Neural cell (in vitro differentiated cells): ENCODE results near the gene RFTN1.

Source experiments
- CTCF ChIP-seq: fragments of 450-650 bp; IDR thresholded peaks from 2 replicates; pipeline ENCODE4 v1.5.1; 2014; ENCODE audit warnings: antibody characterized with exemption, mild to moderate bottlenecking, moderate library complexity; ENCODE audit not compliant: poor library complexity, severe bottlenecking
- EP300 ChIP-seq: fragments of 450-650 bp; conservative IDR thresholded peaks from 2 replicates; pipeline ENCODE4 v1.6.1; 2014; ENCODE audit warnings: antibody characterized with exemption, mild to moderate bottlenecking, moderate library complexity; ENCODE audit not compliant: poor library complexity, severe bottlenecking
- EZH2 ChIP-seq: fragments of 200-600, 300-800 bp; shearing (Covaris generic), sonication (generic); IDR thresholded peaks from 2 replicates; pipeline ENCODE4 v1.6.1; 2014; ENCODE audit warnings: antibody characterized with exemption, low read length, borderline replicate concordance, mild to moderate bottlenecking; ENCODE audit not compliant: insufficient read depth, poor library complexity, severe bottlenecking
- MXI1 ChIP-seq: fragments of 450-650 bp; conservative IDR thresholded peaks from 2 replicates; pipeline ENCODE4 v1.6.1; 2014; ENCODE audit warnings: antibody characterized with exemption, mild to moderate bottlenecking; ENCODE audit not compliant: poor library complexity, severe bottlenecking
- POLR2AphosphoS5 ChIP-seq: IDR thresholded peaks from 2 replicates; pipeline ENCODE4 v1.6.1; 2012
- RAD21 ChIP-seq: fragments of 450-650 bp; conservative IDR thresholded peaks from 2 replicates; pipeline ENCODE4 v1.6.1; 2014; ENCODE audit warnings: antibody characterized with exemption, mild to moderate bottlenecking, moderate library complexity
- REST ChIP-seq: IDR thresholded peaks from 2 replicates; pipeline ENCODE4 v1.6.1; 2012; ENCODE audit warnings: borderline replicate concordance
- SMC3 ChIP-seq: fragments of 450-650 bp; conservative IDR thresholded peaks from 2 replicates; pipeline ENCODE4 v1.6.1; 2014; ENCODE audit warnings: antibody characterized with exemption, mild to moderate bottlenecking, moderate library complexity; ENCODE audit not compliant: poor library complexity
- TAF1 ChIP-seq: IDR thresholded peaks from 2 replicates; pipeline ENCODE4 v1.6.1; 2012; ENCODE audit warnings: low read depth

GRCh38 chr3:16400106-16400931 is 113.2 kb downstream of the RFTN1 start:
- TF ChIP-seq POLR2AphosphoS5 (no peak), REST (no peak), MXI1 (no peak), CTCF (no peak), EZH2 (no peak), EP300 (no peak), SMC3 (no peak), TAF1 (no peak), RAD21 (no peak)
